HUES6 (cell line): ENCODE data around the gene MLLT1.

Source experiments
- H3K27ac ChIP-seq: 2 replicates; pipeline ENCODE4 v1.7.0; 2013; ENCODE audit warnings: low read depth, mild to moderate bottlenecking, low read length, inconsistent platforms
- H3K27me3 ChIP-seq: 2 replicates; pipeline ENCODE4 v1.6.1; 2013; ENCODE audit warnings: low read length; ENCODE audit not compliant: control insufficient read depth, insufficient read depth
- H3K36me3 ChIP-seq: 2 replicates; pipeline ENCODE4 v1.6.1; 2013; ENCODE audit warnings: low read length; ENCODE audit not compliant: control insufficient read depth, insufficient read depth
- H3K4me1 ChIP-seq: 2 replicates; pipeline ENCODE4 v1.6.1; 2013; ENCODE audit warnings: low read length; ENCODE audit not compliant: control insufficient read depth, insufficient read depth
- H3K4me3 ChIP-seq: 2 replicates; pipeline ENCODE4 v1.5.1; 2013; ENCODE audit warnings: low read depth, low read length
- H3K9ac ChIP-seq: one replicate; pipeline ENCODE4 v1.6.1; 2013; ENCODE audit warnings: mild to moderate bottlenecking, low read length
- H3K9me3 ChIP-seq: 2 replicates; pipeline ENCODE4 v1.6.1; 2013; ENCODE audit warnings: low read depth, low read length; ENCODE audit not compliant: control insufficient read depth, insufficient read depth

Gene MLLT1

GRCh38 chr19:6219586-6220290 is 60.0 kb downstream of the MLLT1 start:
- H3K36me3 ChIP-seq = peaks cover 43% of the 10 kb centered on the region
- no peak overlapping the region for H3K27ac ChIP-seq
- H3K27me3 ChIP-seq = no peaks in the 10 kb centered on the region
- H3K9me3 ChIP-seq = no peaks in the 10 kb centered on the region
- H3K4me1 ChIP-seq = peaks cover 14% of the 10 kb centered on the region
- no peak overlapping the region for H3K4me3 ChIP-seq
- peak overlapping the region; percentile 3 for H3K9ac ChIP-seq

DNA sequence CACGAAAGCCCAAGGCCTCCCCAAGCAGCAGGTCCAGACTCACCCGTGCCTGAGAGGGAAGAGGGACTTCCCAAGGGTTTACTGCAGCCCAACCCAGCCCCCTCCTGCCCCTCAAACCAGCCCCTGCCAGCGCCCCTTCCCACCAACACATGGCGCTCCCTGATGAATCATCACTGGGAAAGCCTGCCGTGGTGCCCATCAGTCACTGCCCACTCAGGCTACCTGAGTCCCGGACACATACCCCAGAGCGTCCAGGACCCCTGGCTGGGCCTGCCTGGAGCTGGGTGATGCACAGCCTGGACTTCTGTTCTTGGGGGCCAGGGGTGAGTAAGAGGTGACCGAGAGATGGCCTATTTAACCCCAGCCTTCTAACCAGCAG is 60.6 kb downstream of the MLLT1 start:
- Histone ChIP-seq H3K36me3 (peaks cover 44% of the 10 kb centered on the region), H3K9ac (no peak overlapping the region), H3K27ac (0 out of 2 replicates have a peak overlapping the region, but pooled peaks have one; percentile 36), H3K9me3 (no peaks in the 10 kb centered on the region), H3K4me1 (peaks cover 14% of the 10 kb centered on the region), H3K27me3 (no peaks in the 10 kb centered on the region), H3K4me3 (no peak overlapping the region)

GRCh38 chr19:6218491-6219146 is 61.2 kb downstream of the MLLT1 start:
- H3K36me3 ChIP-seq = peaks cover 43% of the 10 kb centered on the region

GRCh38 chr19:6217752-6218334 is 61.9 kb downstream of the MLLT1 start:
- Histone ChIP-seq H3K9ac (peak overlapping the region; percentile 13), H3K9me3 (no peaks in the 10 kb centered on the region), H3K27me3 (no peaks in the 10 kb centered on the region), H3K4me1 (peaks cover 14% of the 10 kb centered on the region), H3K36me3 (peaks cover 44% of the 10 kb centered on the region), H3K4me3 (no peak overlapping the region), H3K27ac (peak overlapping the region; percentile 73; the same call in 1 of the 2 replicates)

More at GRCh38 chr19:6218491-6219146, 61.2 kb downstream of the MLLT1 start:
- Histone ChIP-seq H3K4me3 (no peak overlapping the region), H3K9me3 (no peaks in the 10 kb centered on the region), H3K27ac (peak overlapping the region; percentile 36; the same call in 1 of the 2 replicates), H3K9ac (no peak overlapping the region), H3K4me1 (peaks cover 14% of the 10 kb centered on the region), H3K27me3 (no peaks in the 10 kb centered on the region)

DNA sequence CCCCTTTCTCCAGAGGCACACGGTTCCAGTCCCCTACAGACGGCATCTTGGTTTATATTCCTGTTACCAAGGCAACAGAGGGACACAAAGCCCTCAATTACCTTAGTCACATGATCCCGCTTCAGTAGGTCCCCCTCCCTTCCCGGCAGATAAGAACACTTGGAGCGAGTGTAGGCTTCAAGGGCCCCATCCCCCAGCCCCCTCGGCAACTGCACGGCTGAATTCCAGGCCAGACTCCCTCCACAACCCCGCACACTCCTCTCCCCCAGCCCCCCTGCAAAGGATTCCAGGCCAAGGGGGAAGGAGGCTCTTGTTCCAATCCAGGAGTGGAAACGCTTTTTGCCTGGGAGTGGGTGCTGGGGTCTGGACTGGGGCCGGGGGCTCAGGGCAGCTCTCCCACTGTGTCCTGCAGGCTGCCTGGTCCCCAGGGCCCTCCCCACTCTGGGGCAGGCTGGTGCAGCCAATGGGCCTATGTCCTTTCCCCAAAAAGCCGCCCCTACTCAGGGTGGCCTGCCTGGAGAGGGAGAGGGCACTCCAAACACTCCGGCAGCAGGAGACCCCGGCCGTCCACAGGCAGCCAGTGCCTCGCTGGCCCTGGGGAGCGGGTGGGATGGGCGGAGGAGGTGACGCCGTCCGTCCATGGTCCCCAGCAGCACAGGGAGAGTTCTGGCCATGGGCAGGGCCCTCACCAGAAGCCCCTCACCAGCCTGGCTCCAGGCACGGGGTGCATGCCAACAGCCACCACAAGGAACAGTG is 62.6 kb downstream of the MLLT1 start:
- H3K36me3 ChIP-seq = peaks cover 46% of the 10 kb centered on the region
- H3K27me3 ChIP-seq = no peaks in the 10 kb centered on the region
- peak overlapping the region; percentile 56 for H3K9ac ChIP-seq
- no peaks in the 10 kb centered on the region for H3K9me3 ChIP-seq
- no peak overlapping the region for H3K4me3 ChIP-seq
- H3K27ac ChIP-seq = peak overlapping the region; percentile 73; the same call in 1 of the 2 replicates
- peaks cover 14% of the 10 kb centered on the region for H3K4me1 ChIP-seq

DNA sequence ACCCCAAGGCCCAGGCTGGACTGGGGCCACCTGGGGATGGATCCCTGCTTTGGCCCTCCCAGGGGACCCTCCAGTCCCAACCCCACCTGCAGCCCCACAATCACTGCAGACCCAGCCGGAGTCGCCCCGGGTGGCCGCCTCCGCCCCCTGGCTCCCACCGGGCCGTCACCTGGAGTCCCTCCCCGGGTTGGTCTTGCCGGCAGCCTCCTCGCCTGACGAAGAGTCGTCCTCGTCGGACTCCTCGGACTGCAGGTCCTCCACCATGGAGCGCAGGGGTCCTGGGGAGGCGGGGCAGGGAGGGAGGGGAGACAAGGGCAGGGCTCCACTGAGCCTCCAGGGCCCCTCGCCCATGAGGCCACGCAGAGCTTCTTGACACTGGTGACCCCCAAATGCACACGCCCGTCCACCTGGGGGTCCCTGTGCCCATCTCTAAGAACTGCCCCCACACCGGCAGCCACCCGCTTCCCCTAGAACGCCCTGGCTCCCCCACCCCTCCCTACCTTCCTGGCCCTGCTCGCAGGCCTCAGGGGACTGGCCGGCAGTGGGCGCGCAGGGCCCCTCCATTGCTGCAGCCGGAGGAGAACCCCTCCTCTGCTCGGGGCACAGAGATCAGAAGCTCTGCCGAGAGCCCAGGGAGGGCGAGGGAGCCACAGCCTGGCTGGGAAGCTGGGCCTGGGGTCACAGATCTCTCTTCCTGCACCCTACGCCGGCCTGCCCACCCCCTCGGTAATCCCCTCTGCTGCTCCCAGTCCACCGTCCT is 63.4 kb downstream of the MLLT1 start:
- H3K9me3 ChIP-seq = no peaks in the 10 kb centered on the region
- peaks cover 14% of the 10 kb centered on the region for H3K4me1 ChIP-seq
- no peaks in the 10 kb centered on the region for H3K27me3 ChIP-seq
- peak overlapping the region; percentile 56 for H3K9ac ChIP-seq
- H3K27ac ChIP-seq = peak overlapping the region; percentile 73; the same call in 1 of the 2 replicates
- no peak overlapping the region for H3K4me3 ChIP-seq
- H3K36me3 ChIP-seq = peaks cover 39% of the 10 kb centered on the region

DNA sequence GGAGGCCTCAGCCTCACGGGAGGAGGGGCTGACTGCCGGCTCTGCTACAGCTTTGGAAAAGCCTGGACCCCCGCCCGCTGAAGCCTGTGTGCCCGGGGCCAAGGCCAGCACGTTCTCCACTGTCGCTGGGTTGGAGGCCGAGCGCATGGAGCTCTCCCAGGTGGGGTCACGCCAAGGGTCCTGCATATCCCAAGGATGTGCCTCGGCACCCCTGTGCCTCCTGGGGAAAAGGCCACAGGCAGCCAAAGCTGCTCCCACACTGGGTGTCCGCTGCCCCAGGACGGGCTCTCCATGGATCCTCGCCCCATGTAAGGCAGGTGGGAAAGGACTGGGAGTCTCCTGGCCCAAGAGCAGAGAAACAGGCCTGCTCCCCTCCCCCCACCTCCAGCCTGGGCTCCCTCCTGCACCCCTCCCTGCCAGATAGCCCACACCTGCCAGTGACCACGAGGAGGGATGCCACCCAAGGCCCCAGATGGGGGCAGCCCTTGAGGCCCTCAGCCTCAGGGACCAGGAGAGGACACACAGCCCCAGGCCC is 64.0 kb downstream of the MLLT1 start:
- no peak overlapping the region for H3K9ac ChIP-seq
- H3K27me3 ChIP-seq = no peaks in the 10 kb centered on the region
- no peak overlapping the region for H3K4me3 ChIP-seq
- peaks cover 33% of the 10 kb centered on the region for H3K36me3 ChIP-seq
- peaks cover 14% of the 10 kb centered on the region for H3K4me1 ChIP-seq
- 0 out of 2 replicates have a peak overlapping the region, but pooled peaks have one; percentile 73 for H3K27ac ChIP-seq
- no peaks in the 10 kb centered on the region for H3K9me3 ChIP-seq

DNA sequence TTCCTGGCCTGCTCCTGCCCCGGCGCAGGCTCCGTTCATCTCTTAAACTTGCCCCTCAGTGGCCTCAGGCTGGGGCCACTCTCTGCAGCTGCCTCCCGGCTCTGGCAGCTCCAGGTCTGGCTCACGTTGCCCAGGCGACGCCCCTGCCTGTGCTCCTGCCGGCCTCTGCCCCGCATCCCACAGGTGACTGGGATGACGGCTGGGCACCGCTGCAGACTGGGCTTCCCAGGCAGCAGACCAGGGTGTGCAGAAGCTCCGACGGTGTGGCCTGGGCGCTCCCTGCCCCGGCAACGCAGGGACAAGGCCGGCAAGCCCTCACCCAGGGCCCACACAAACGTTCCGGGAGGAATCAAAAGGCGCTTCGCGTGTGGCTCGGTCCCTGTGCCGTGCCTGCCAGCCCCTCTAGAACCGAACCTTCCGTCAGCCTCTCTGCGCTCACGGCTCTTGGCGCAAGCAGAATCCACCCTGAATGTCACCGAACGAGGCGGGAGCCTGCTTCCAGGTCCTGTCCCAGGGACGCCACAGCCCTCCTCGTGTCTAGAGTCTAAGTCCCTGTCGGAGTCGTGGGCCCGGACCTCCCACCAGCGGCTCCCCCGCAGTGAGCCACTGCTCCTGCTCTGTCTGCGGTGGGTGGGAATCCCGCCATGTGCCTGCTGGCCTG is 64.8 kb downstream of the MLLT1 start:
- H3K4me3 ChIP-seq = no peak overlapping the region
- H3K4me1 ChIP-seq = peaks cover 14% of the 10 kb centered on the region
- peaks cover 26% of the 10 kb centered on the region for H3K36me3 ChIP-seq
- no peak overlapping the region for H3K9ac ChIP-seq
- H3K9me3 ChIP-seq = no peaks in the 10 kb centered on the region
- no peaks in the 10 kb centered on the region for H3K27me3 ChIP-seq
- no peak overlapping the region for H3K27ac ChIP-seq

- Histone ChIP-seq H3K9me3 (no peaks in the 10 kb centered on the region), H3K27ac (no peak overlapping the region), H3K4me3 (no peak overlapping the region), H3K9ac (no peak overlapping the region), H3K27me3 (no peaks in the 10 kb centered on the region), H3K36me3 (peaks cover 24% of the 10 kb centered on the region), H3K4me1 (peaks cover 14% of the 10 kb centered on the region)
Observed at GRCh38 chr19:6213696-6214641, 65.8 kb downstream of the MLLT1 start.
